Keratinocyte (primary cell): Measurements from ENCODE around the gene SP4.

Experiments
- EZH2 ChIP-seq: IDR thresholded peaks from one replicate; pipeline ENCODE4 v1.6.1; 2012; ENCODE audit warnings: inconsistent platforms, mild to moderate bottlenecking, low read length, moderate library complexity
- TF ChIP-seq, protein P1 (sequence below), 3 experiments: IDR thresholded peaks in 1 of 3; conservative IDR thresholded peaks in 1 of 3; optimal IDR thresholded peaks in 1 of 3; 2 replicates in 2 of 3; 3 replicates in 1 of 3; pipeline versions ENCODE3 to v1.5.1; 2011; ENCODE audit warnings: low read length in 3 of 3, mild to moderate bottlenecking in 3 of 3, moderate library complexity in 2 of 3, control low read depth in 1 of 3, inconsistent platforms in 1 of 3; ENCODE audit not compliant: insufficient read depth in 2 of 3; ENCODE audit errors: extremely low read depth in 1 of 3

DNA sequence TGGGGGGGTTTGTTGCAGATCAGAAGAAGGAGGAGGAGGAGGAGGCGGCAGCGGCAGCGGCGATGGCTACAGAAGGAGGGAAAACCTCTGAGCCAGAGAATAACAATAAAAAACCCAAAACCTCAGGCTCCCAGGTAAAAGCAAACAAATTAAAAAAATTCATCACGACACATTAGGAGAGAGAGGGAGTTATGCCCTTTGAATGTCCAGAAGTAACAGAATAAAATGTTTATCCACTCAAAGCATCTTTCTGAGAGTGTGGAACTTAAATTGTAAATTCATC is 717 bp downstream of the SP4 start:
- TF ChIP-seq, protein P1, sequence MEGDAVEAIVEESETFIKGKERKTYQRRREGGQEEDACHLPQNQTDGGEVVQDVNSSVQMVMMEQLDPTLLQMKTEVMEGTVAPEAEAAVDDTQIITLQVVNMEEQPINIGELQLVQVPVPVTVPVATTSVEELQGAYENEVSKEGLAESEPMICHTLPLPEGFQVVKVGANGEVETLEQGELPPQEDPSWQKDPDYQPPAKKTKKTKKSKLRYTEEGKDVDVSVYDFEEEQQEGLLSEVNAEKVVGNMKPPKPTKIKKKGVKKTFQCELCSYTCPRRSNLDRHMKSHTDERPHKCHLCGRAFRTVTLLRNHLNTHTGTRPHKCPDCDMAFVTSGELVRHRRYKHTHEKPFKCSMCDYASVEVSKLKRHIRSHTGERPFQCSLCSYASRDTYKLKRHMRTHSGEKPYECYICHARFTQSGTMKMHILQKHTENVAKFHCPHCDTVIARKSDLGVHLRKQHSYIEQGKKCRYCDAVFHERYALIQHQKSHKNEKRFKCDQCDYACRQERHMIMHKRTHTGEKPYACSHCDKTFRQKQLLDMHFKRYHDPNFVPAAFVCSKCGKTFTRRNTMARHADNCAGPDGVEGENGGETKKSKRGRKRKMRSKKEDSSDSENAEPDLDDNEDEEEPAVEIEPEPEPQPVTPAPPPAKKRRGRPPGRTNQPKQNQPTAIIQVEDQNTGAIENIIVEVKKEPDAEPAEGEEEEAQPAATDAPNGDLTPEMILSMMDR (optimal IDR thresholded peaks at IDR 0.05 in 1 of 3, IDR thresholded peaks at IDR 0.05 in 1 of 3, conservative IDR thresholded peaks at IDR 0.05 in 1 of 3; ENCODE audit: extremely low read depth in 1 of 3, insufficient read depth in 2 of 3, low read length in 3 of 3), result no peak
- no peak for TF ChIP-seq EZH2
